ENCODE measurements around the gene VIL1. TPM values are rescaled to one million over a fixed set of nuclear protein-coding genes. Genes with fewer than 3 reads are reported as not detected.

VIL1 gene
- total RNA-seq, 1 experiment from 2014 or later, result 4.2 TPM

DNA sequence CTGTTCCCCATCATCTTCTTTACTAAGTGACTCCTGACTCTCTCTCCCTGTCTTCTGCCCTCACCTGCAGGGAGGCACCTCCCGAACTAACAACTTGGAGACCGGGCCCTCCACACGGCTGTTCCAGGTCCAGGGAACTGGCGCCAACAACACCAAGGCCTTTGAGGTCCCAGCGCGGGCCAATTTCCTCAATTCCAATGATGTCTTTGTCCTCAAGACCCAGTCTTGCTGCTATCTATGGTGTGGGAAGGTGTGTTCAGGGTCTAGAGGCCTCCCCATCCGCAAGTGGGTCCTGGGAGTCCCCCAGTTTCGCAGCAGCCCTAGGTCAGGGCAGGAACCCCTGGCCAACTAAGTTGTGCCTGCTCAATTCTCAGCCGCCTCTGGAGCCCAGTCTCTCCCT is 15.5 kb downstream of the VIL1 start:
- Histone ChIP-seq H3K27me3 (ENCODE audit: insufficient read depth, low read length) (no peaks in the 10 kb centered on the region), H3K79me1 (ENCODE audit: insufficient read depth, low read depth, low read length, poor library complexity, severe bottlenecking) (no peaks in the 10 kb centered on the region), H3K56ac (ENCODE audit: insufficient read length, low read depth, low read length) (no peak overlapping the region), H3K4me2 (ENCODE audit: insufficient read depth, insufficient read length, low read length) (no peak overlapping the region), H3K23ac (ENCODE audit: insufficient read length, low read depth, low read length) (no peak overlapping the region), H4K91ac (ENCODE audit: insufficient read length, low read depth, low read length) (no peak overlapping the region), H3K23me2 (ENCODE audit: insufficient read length, low read depth, low read length, poor library complexity, severe bottlenecking) (no peaks in the 10 kb centered on the region), H2AFZ (ENCODE audit: low read length) (no peak overlapping the region), H2BK5ac (ENCODE audit: insufficient read length, low read length) (no peak overlapping the region), H3K79me2 (ENCODE audit: insufficient read depth, low read length) (no peaks in the 10 kb centered on the region), H2AK5ac (ENCODE audit: insufficient read length, low read length) (no peak overlapping the region), H3K4ac (ENCODE audit: low read depth, low read length) (no peak overlapping the region), H2BK120ac (ENCODE audit: low read depth, low read length, poor library complexity, severe bottlenecking) (no peak overlapping the region), H4K5ac (ENCODE audit: insufficient read length, low read depth, low read length) (no peak overlapping the region), H3K18ac (ENCODE audit: insufficient read length, low read depth, low read length) (no peak overlapping the region), H2BK15ac (ENCODE audit: low read depth, low read length) (no peak overlapping the region), H3K27ac (ENCODE audit: insufficient read length, low read depth, low read length) (no peak overlapping the region), H4K8ac (replicated peaks; ENCODE audit: insufficient read length, low read depth, low read length) (no peak overlapping the region), H3T11ph (ENCODE audit: low read length) (no peak overlapping the region), H3K14ac (ENCODE audit: insufficient read depth, low read length) (no peak overlapping the region), H2BK12ac (ENCODE audit: insufficient read length, low read depth, low read length) (no peak overlapping the region), H3K9me3 (ENCODE audit: control insufficient read depth, low read depth, low read length) (no peaks in the 10 kb centered on the region), H4K20me1 (ENCODE audit: control insufficient read depth, insufficient read depth, insufficient read length) (no peaks in the 10 kb centered on the region), H3K9ac (ENCODE audit: extremely low read depth, insufficient read length, low read length) (no peak overlapping the region), H2BK20ac (ENCODE audit: low read depth, low read length, poor library complexity, severe bottlenecking) (no peak overlapping the region), H3K4me1 (ENCODE audit: insufficient read depth, low read length) (no peaks in the 10 kb centered on the region)
- H3K36me3 Mint-ChIP-seq (ENCODE audit: insufficient read depth in 1 of 3, low read depth in 3 of 3), result no peaks in the 10 kb centered on the region
- no peak for DNase-seq
- H3K4me1 Mint-ChIP-seq, result no peaks in the 10 kb centered on the region
- H3K9me3 Mint-ChIP-seq, result no peaks in the 10 kb centered on the region
- no CpG with 5 or more reads among the region's 9 CpGs for WGBS (ENCODE audit: extremely low coverage, insufficient read length, low lambda C conversion rate)
- H3K27ac Mint-ChIP-seq, result no peak overlapping the region
- peaks cover 1% of the 10 kb centered on the region for H3K27me3 Mint-ChIP-seq (ENCODE audit: low read depth)
- H3K4me3 Mint-ChIP-seq, result no peak overlapping the region
- TF ChIP-seq, protein P1, sequence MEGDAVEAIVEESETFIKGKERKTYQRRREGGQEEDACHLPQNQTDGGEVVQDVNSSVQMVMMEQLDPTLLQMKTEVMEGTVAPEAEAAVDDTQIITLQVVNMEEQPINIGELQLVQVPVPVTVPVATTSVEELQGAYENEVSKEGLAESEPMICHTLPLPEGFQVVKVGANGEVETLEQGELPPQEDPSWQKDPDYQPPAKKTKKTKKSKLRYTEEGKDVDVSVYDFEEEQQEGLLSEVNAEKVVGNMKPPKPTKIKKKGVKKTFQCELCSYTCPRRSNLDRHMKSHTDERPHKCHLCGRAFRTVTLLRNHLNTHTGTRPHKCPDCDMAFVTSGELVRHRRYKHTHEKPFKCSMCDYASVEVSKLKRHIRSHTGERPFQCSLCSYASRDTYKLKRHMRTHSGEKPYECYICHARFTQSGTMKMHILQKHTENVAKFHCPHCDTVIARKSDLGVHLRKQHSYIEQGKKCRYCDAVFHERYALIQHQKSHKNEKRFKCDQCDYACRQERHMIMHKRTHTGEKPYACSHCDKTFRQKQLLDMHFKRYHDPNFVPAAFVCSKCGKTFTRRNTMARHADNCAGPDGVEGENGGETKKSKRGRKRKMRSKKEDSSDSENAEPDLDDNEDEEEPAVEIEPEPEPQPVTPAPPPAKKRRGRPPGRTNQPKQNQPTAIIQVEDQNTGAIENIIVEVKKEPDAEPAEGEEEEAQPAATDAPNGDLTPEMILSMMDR (conservative IDR thresholded peaks at IDR 0.05), result no peak

All from H9 (cell line).